Left lobe of liver (tissue), 2 donors: ENCODE results near the gene ELANE. TPM values are rescaled to one million over a fixed set of nuclear protein-coding genes. Genes with fewer than 3 reads are reported as not detected.

Experiments used
- ATAC-seq: fragments of 200-7000 bp; cut with Tn5 transposase; one replicate; pipeline ENCODE4 v1.9.1; 2020; ENCODE audit warnings: mild to moderate bottlenecking, moderate library complexity
- DNase-seq: peaks from one replicate; pipeline ENCODE4 v3.0.0-alpha.2; 2020; ENCODE audit warnings: low spot score
- total RNA-seq: library from RNA; stranded (reverse); gene quantifications from one replicate; pipeline ENCODE4 v1.2.1, GENCODE V29; 2021
- donor health status: DM: no; HTN: no; CAD: no; lungs with moderate emphysema.
- donor health status: DM: no; HTN: yes; CAD: no.

Gene ELANE
- total RNA-seq: 0.58 TPM

- no peak for DNase-seq
- ATAC-seq: no peak
These were observed at the start of gene ELANE for GRCh38 chr19:852136-853013. Gene ELANE (plus strand): TSS chr19:852303. CDS start chr19:852329, 26 bp downstream.

GRCh38 chr19:802498-803098 is 49.5 kb upstream of the ELANE start:
- DNase-seq (no peak), ATAC-seq (no peak)

GRCh38 chr19:803099-803561 is 49.0 kb upstream of the ELANE start:
- DNase-seq (no peak), ATAC-seq (no peak)

- ATAC-seq (no peak), DNase-seq (no peak)
These were observed 48.3 kb upstream of the ELANE start for GRCh38 chr19:803686-804418.

- ATAC-seq (no peak), DNase-seq (no peak)
These were observed 47.5 kb upstream of the ELANE start for GRCh38 chr19:804419-805165.

GRCh38 chr19:805166-805551 is 46.9 kb upstream of the ELANE start:
- DNase-seq: no peak
- ATAC-seq: no peak

GRCh38 chr19:805600-806550 is 46.2 kb upstream of the ELANE start:
- ATAC-seq: no peak

GRCh38 chr19:806815-807421 is 45.2 kb upstream of the ELANE start:
- no peak for DNase-seq
- ATAC-seq: no peak

More at GRCh38 chr19:805600-806550, 46.2 kb upstream of the ELANE start:
- DNase-seq: no peak

GRCh38 chr19:807627-808422 is 44.3 kb upstream of the ELANE start:
- ATAC-seq (no peak), DNase-seq (no peak)

GRCh38 chr19:808423-808775 is 43.7 kb upstream of the ELANE start:
- ATAC-seq (no peak), DNase-seq (no peak)

GRCh38 chr19:810077-810855 is 41.8 kb upstream of the ELANE start:
- ATAC-seq (no peak), DNase-seq (no peak)

- no peak for DNase-seq
- no peak for ATAC-seq
These were observed 41.1 kb upstream of the ELANE start for GRCh38 chr19:810883-811489.

- ATAC-seq (no peak), DNase-seq (no peak)
These were observed 40.5 kb upstream of the ELANE start for GRCh38 chr19:811506-812048.

- ATAC-seq (no peak), DNase-seq (no peak)
These were observed 39.9 kb upstream of the ELANE start for GRCh38 chr19:812049-812746.

GRCh38 chr19:812747-813218 is 39.3 kb upstream of the ELANE start:
- no peak for DNase-seq
- no peak for ATAC-seq
